HEK293T (cell line): ENCODE results near the gene GAB2.

Experiments used
- BHLHE40 ChIP-seq: fragments of 450-650 bp; IDR thresholded peaks from 2 replicates; pipeline ENCODE4 v1.6.1; 2016; ENCODE audit warnings: mild to moderate bottlenecking, moderate library complexity, borderline replicate concordance
- CTBP1 ChIP-seq: fragments of 450-650 bp; IDR thresholded peaks from 2 replicates; pipeline ENCODE4 v1.6.1; 2016; ENCODE audit warnings: borderline replicate concordance
- L3MBTL2 ChIP-seq: fragments of 450-650 bp; conservative IDR thresholded peaks from 2 replicates; pipeline ENCODE4 v1.6.1; 2016; ENCODE audit warnings: mild to moderate bottlenecking
- LEF1 ChIP-seq: fragments of 450-650 bp; IDR thresholded peaks from 2 replicates; pipeline ENCODE4 v1.6.1; 2017; ENCODE audit warnings: mild to moderate bottlenecking, borderline replicate concordance
- SP1 ChIP-seq: fragments of 450-650 bp; IDR thresholded peaks from 2 replicates; pipeline ENCODE4 v1.6.1; 2017
- SUZ12 ChIP-seq: fragments of 450-650 bp; IDR thresholded peaks from 2 replicates; pipeline ENCODE4 v1.6.1; 2016; ENCODE audit warnings: mild to moderate bottlenecking
- TARDBP ChIP-seq: fragments of 450-650 bp; IDR thresholded peaks from 2 replicates; pipeline ENCODE4 v1.6.1; 2016
- TF ChIP-seq, protein P1 (sequence below): fragments of 450-650 bp; IDR thresholded peaks from 2 replicates; pipeline ENCODE4 v1.6.1; 2016

- TF ChIP-seq LEF1 (no peak), SUZ12 (no peak), SP1 (no peak), TARDBP (no peak), CTBP1 (no peak), L3MBTL2 (no peak), BHLHE40 (no peak)
- TF ChIP-seq, protein P1, sequence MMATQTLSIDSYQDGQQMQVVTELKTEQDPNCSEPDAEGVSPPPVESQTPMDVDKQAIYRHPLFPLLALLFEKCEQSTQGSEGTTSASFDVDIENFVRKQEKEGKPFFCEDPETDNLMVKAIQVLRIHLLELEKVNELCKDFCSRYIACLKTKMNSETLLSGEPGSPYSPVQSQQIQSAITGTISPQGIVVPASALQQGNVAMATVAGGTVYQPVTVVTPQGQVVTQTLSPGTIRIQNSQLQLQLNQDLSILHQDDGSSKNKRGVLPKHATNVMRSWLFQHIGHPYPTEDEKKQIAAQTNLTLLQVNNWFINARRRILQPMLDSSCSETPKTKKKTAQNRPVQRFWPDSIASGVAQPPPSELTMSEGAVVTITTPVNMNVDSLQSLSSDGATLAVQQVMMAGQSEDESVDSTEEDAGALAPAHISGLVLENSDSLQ = no peak
Measured at GRCh38 chr11:78444726-78445125, 27.1 kb upstream of the GAB2 start.
